ENCODE data around the gene SYT2.

SYT2 gene

GRCh38 chr1:202711949-202712635 lies 1.8 kb upstream of the SYT2 start:
- no peak for TF ChIP-seq CREB1 (IDR thresholded peaks at IDR 0.05; ENCODE audit: low read depth)
- TF ChIP-seq REST (IDR thresholded peaks at IDR 0.05; ENCODE audit: low read depth) = no peak
- TF ChIP-seq YY1 (IDR thresholded peaks at IDR 0.05; ENCODE audit: low read depth) = no peak
- no peak for TF ChIP-seq ZBTB7A (IDR thresholded peaks at IDR 0.05; ENCODE audit: low read depth)
- no peak for TF ChIP-seq MAX (IDR thresholded peaks at IDR 0.05)
- no peak for TF ChIP-seq EGR1 (IDR thresholded peaks at IDR 0.05)
- TF ChIP-seq FOXM1 (IDR thresholded peaks at IDR 0.05; ENCODE audit: borderline replicate concordance, low read depth) = no peak
- no peak for TF ChIP-seq NFIC (IDR thresholded peaks at IDR 0.05)
- TF ChIP-seq TCF12 (IDR thresholded peaks at IDR 0.05; ENCODE audit: low read depth) = no peak
- TF ChIP-seq CEBPB (IDR thresholded peaks at IDR 0.05) = no peak
- no peak for TF ChIP-seq USF1 (IDR thresholded peaks at IDR 0.05)
- no peak for TF ChIP-seq TAF1 (IDR thresholded peaks at IDR 0.05; ENCODE audit: low read depth)
- TF ChIP-seq EP300 (IDR thresholded peaks at IDR 0.05; ENCODE audit: borderline replicate concordance) = no peak
- TF ChIP-seq TEAD4 (IDR thresholded peaks at IDR 0.05) = no peak
- no peak for TF ChIP-seq RAD21 (IDR thresholded peaks at IDR 0.05; ENCODE audit: low read depth)

GRCh38 chr1:202709276-202710041 lies 795 bp downstream of the SYT2 start:
- no peak for TF ChIP-seq USF1 (IDR thresholded peaks at IDR 0.05)
- no peak for TF ChIP-seq TAF1 (IDR thresholded peaks at IDR 0.05; ENCODE audit: low read depth)
- TF ChIP-seq FOXM1 (IDR thresholded peaks at IDR 0.05; ENCODE audit: borderline replicate concordance, low read depth) = no peak
- no peak for TF ChIP-seq CEBPB (IDR thresholded peaks at IDR 0.05)
- TF ChIP-seq EP300 (IDR thresholded peaks at IDR 0.05; ENCODE audit: borderline replicate concordance) = no peak
- TF ChIP-seq YY1 (IDR thresholded peaks at IDR 0.05; ENCODE audit: low read depth) = no peak
- TF ChIP-seq EGR1 (IDR thresholded peaks at IDR 0.05) = no peak
- TF ChIP-seq NFIC (IDR thresholded peaks at IDR 0.05) = no peak
- no peak for TF ChIP-seq TEAD4 (IDR thresholded peaks at IDR 0.05)
- TF ChIP-seq REST (IDR thresholded peaks at IDR 0.05; ENCODE audit: low read depth) = no peak
- TF ChIP-seq ZBTB7A (IDR thresholded peaks at IDR 0.05; ENCODE audit: low read depth) = no peak

GRCh38 chr1:202708456-202709275 lies 1.6 kb downstream of the SYT2 start:
- TF ChIP-seq MAX (IDR thresholded peaks at IDR 0.05) (no peak), TEAD4 (IDR thresholded peaks at IDR 0.05) (no peak), TAF1 (IDR thresholded peaks at IDR 0.05; ENCODE audit: low read depth) (no peak), TCF12 (IDR thresholded peaks at IDR 0.05; ENCODE audit: low read depth) (no peak), CREB1 (IDR thresholded peaks at IDR 0.05; ENCODE audit: low read depth) (no peak), EP300 (IDR thresholded peaks at IDR 0.05; ENCODE audit: borderline replicate concordance) (no peak), YY1 (IDR thresholded peaks at IDR 0.05; ENCODE audit: low read depth) (no peak), EGR1 (IDR thresholded peaks at IDR 0.05) (no peak), USF1 (IDR thresholded peaks at IDR 0.05) (no peak), NFIC (IDR thresholded peaks at IDR 0.05) (no peak), RAD21 (IDR thresholded peaks at IDR 0.05; ENCODE audit: low read depth) (no peak), CEBPB (IDR thresholded peaks at IDR 0.05) (no peak)

GRCh38 chr1:202706851-202707250 lies 3.4 kb downstream of the SYT2 start:
- TF ChIP-seq YY1 (IDR thresholded peaks at IDR 0.05; ENCODE audit: low read depth) (no peak), FOXM1 (IDR thresholded peaks at IDR 0.05; ENCODE audit: borderline replicate concordance, low read depth) (no peak), ZBTB7A (IDR thresholded peaks at IDR 0.05; ENCODE audit: low read depth) (no peak), EP300 (IDR thresholded peaks at IDR 0.05; ENCODE audit: borderline replicate concordance) (no peak), USF1 (IDR thresholded peaks at IDR 0.05) (no peak), NFIC (IDR thresholded peaks at IDR 0.05) (no peak), REST (IDR thresholded peaks at IDR 0.05; ENCODE audit: low read depth) (no peak), TEAD4 (IDR thresholded peaks at IDR 0.05) (no peak), EGR1 (IDR thresholded peaks at IDR 0.05) (no peak), CREB1 (IDR thresholded peaks at IDR 0.05; ENCODE audit: low read depth) (no peak)
